Liver (tissue), 3 donors: ENCODE results near the gene TMPRSS11D.

Source experiments
- FOXA1 ChIP-seq: IDR thresholded peaks from 2 replicates; pipeline ENCODE4 v1.6.1; 2016; ENCODE audit warnings: antibody characterized with exemption
- GABPA ChIP-seq, 2 donors: IDR thresholded peaks in 1 of 2; conservative IDR thresholded peaks in 1 of 2; 2 replicates each; pipeline ENCODE4 v1.6.1; 2016; ENCODE audit warnings: antibody characterized with exemption in 2 of 2, mild to moderate bottlenecking in 1 of 2, moderate library complexity in 1 of 2
- HNF4A ChIP-seq, 2 donors: conservative IDR thresholded peaks; 2 replicates each; pipeline ENCODE4 v1.6.1; 2016; ENCODE audit warnings: antibody characterized with exemption in 2 of 2, mild to moderate bottlenecking in 2 of 2
- JUND ChIP-seq, 2 donors: IDR thresholded peaks; 2 replicates each; pipeline ENCODE4 v1.6.1; 2016; ENCODE audit warnings: antibody characterized with exemption in 2 of 2
- RAD21 ChIP-seq, 2 donors: IDR thresholded peaks; 2 replicates each; pipeline ENCODE4 v1.6.1; 2016; ENCODE audit warnings: antibody characterized with exemption in 2 of 2, mild to moderate bottlenecking in 2 of 2
- RXRA ChIP-seq, 2 donors: IDR thresholded peaks; 2 replicates each; pipeline ENCODE4 v1.6.1; 2017 to 2018; ENCODE audit warnings: antibody characterized with exemption in 2 of 2, mild to moderate bottlenecking in 1 of 2
- SP1 ChIP-seq: IDR thresholded peaks from 2 replicates; pipeline ENCODE4 v1.6.1; 2018; ENCODE audit warnings: antibody characterized with exemption, mild to moderate bottlenecking
- TAF1 ChIP-seq: conservative IDR thresholded peaks from 2 replicates; pipeline ENCODE4 v1.6.1; 2016; ENCODE audit warnings: antibody characterized with exemption, mild to moderate bottlenecking
- YY1 ChIP-seq: IDR thresholded peaks from 2 replicates; pipeline ENCODE4 v1.6.1; 2016; ENCODE audit warnings: antibody characterized with exemption, mild to moderate bottlenecking
- TF ChIP-seq, protein P1 (sequence below): fragments of 150-350 bp; IDR thresholded peaks from 2 replicates; pipeline ENCODE4 v1.5.1; 2017; ENCODE audit warnings: improper control_type of control experiment, low read depth, low read length; ENCODE audit not compliant: missing input control
- TF ChIP-seq, protein P2 (sequence below): IDR thresholded peaks from 2 replicates; pipeline ENCODE4 v1.6.1; 2016; ENCODE audit warnings: antibody characterized with exemption
- TF ChIP-seq, protein P3 (sequence below): IDR thresholded peaks from 2 replicates; pipeline ENCODE4 v1.6.1; 2016; ENCODE audit warnings: antibody characterized with exemption
- TF ChIP-seq, protein P4 (sequence below): IDR thresholded peaks from 2 replicates; pipeline ENCODE4 v1.6.1; 2016; ENCODE audit warnings: antibody characterized with exemption, mild to moderate bottlenecking
- donor health status: healthy.
- donor health status: healthy.

DNA sequence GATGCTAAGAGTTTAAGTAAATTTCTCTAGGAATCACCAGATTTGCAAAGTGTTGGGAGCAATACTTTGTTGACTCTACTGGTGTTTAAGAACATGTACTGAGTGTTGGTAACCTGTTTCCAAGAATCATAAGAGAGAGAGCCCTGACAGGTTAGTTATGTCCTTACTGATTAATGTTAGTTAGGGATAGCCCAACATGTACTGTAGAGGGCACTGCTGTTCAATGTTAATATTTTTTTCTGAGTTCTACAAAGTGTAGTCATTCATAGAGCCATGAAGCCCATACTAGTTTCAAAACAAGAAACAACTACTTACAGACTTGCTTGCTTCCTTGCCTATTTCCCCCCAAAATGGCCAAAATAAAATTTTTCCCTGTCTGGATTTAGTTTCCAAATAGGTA is 11.9 kb downstream of the TMPRSS11D start:
- TF ChIP-seq, protein P1, sequence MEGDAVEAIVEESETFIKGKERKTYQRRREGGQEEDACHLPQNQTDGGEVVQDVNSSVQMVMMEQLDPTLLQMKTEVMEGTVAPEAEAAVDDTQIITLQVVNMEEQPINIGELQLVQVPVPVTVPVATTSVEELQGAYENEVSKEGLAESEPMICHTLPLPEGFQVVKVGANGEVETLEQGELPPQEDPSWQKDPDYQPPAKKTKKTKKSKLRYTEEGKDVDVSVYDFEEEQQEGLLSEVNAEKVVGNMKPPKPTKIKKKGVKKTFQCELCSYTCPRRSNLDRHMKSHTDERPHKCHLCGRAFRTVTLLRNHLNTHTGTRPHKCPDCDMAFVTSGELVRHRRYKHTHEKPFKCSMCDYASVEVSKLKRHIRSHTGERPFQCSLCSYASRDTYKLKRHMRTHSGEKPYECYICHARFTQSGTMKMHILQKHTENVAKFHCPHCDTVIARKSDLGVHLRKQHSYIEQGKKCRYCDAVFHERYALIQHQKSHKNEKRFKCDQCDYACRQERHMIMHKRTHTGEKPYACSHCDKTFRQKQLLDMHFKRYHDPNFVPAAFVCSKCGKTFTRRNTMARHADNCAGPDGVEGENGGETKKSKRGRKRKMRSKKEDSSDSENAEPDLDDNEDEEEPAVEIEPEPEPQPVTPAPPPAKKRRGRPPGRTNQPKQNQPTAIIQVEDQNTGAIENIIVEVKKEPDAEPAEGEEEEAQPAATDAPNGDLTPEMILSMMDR, result peak; percentile 17
- no peak for TF ChIP-seq JUND (IDR thresholded peaks at IDR 0.05)
- TF ChIP-seq GABPA (IDR thresholded peaks at IDR 0.05 in 1 of 2, conservative IDR thresholded peaks at IDR 0.05 in 1 of 2), result no peak
- TF ChIP-seq YY1, result no peak
- no peak for TF ChIP-seq HNF4A (conservative IDR thresholded peaks at IDR 0.05)
- TF ChIP-seq, protein P2, sequence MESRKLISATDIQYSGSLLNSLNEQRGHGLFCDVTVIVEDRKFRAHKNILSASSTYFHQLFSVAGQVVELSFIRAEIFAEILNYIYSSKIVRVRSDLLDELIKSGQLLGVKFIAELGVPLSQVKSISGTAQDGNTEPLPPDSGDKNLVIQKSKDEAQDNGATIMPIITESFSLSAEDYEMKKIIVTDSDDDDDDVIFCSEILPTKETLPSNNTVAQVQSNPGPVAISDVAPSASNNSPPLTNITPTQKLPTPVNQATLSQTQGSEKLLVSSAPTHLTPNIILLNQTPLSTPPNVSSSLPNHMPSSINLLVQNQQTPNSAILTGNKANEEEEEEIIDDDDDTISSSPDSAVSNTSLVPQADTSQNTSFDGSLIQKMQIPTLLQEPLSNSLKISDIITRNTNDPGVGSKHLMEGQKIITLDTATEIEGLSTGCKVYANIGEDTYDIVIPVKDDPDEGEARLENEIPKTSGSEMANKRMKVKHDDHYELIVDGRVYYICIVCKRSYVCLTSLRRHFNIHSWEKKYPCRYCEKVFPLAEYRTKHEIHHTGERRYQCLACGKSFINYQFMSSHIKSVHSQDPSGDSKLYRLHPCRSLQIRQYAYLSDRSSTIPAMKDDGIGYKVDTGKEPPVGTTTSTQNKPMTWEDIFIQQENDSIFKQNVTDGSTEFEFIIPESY, result no peak
- TF ChIP-seq TAF1, result no peak
- TF ChIP-seq, protein P3, sequence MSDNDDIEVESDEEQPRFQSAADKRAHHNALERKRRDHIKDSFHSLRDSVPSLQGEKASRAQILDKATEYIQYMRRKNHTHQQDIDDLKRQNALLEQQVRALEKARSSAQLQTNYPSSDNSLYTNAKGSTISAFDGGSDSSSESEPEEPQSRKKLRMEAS, result no peak
- TF ChIP-seq SP1, result no peak
- peak; percentile 33 to 40 for TF ChIP-seq RAD21 (IDR thresholded peaks at IDR 0.05)
- TF ChIP-seq, protein P4, sequence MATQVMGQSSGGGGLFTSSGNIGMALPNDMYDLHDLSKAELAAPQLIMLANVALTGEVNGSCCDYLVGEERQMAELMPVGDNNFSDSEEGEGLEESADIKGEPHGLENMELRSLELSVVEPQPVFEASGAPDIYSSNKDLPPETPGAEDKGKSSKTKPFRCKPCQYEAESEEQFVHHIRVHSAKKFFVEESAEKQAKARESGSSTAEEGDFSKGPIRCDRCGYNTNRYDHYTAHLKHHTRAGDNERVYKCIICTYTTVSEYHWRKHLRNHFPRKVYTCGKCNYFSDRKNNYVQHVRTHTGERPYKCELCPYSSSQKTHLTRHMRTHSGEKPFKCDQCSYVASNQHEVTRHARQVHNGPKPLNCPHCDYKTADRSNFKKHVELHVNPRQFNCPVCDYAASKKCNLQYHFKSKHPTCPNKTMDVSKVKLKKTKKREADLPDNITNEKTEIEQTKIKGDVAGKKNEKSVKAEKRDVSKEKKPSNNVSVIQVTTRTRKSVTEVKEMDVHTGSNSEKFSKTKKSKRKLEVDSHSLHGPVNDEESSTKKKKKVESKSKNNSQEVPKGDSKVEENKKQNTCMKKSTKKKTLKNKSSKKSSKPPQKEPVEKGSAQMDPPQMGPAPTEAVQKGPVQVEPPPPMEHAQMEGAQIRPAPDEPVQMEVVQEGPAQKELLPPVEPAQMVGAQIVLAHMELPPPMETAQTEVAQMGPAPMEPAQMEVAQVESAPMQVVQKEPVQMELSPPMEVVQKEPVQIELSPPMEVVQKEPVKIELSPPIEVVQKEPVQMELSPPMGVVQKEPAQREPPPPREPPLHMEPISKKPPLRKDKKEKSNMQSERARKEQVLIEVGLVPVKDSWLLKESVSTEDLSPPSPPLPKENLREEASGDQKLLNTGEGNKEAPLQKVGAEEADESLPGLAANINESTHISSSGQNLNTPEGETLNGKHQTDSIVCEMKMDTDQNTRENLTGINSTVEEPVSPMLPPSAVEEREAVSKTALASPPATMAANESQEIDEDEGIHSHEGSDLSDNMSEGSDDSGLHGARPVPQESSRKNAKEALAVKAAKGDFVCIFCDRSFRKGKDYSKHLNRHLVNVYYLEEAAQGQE, result no peak
- no peak for TF ChIP-seq RXRA (IDR thresholded peaks at IDR 0.05)
- TF ChIP-seq FOXA1, result no peak
